ENCODE measurements around the gene KLHL36. TPM values are rescaled to one million over a fixed set of nuclear protein-coding genes. Genes with fewer than 3 reads are reported as not detected.

KLHL36 gene
- total and polyA plus RNA-seq, 10 donors = 17.8 to 93.6 (median 66.9) TPM

GRCh38 chr16:84609563-84610177, 38.6 kb upstream of the KLHL36 start:
- TF ChIP-seq POLR2AphosphoS5 (IDR thresholded peaks at IDR 0.05) (no peak), CTCF (IDR thresholded peaks at IDR 0.05 in 8 of 11, conservative IDR thresholded peaks at IDR 0.05 in 3 of 11) (no peak), POLR2A (IDR thresholded peaks at IDR 0.05) (no peak)
- peaks cover 80 to 100% (median 98%) of the 10 kb centered on the region in 6 donors for H3K4me1 ChIP-seq
- intact Hi-C loops (cut with DNase I; ENCODE audit: low total_unique reads) = loop anchor here (10.0 kb wide), 1 partner anchor 55 kb away; no protein-coding TSS in a partner anchor

GRCh38 chr16:84610376-84610775, 37.9 kb upstream of the KLHL36 start:
- peak overlapping the region in 1 of 8 donors; percentile 33 for H3K4me3 ChIP-seq
- peak overlapping the region; percentile 77 to 95 (median 89) for H3K27ac ChIP-seq
- intact Hi-C loops (cut with DNase I; ENCODE audit: low total_unique reads) = loop anchor here (10.0 kb wide), 1 partner anchor 56 kb away; no protein-coding TSS in a partner anchor
- no peaks in the 10 kb centered on the region for H3K27me3 ChIP-seq (replicated peaks in 1 of 7)
- peaks cover 0 to 11% (median 3%) of the 10 kb centered on the region in 8 donors for H3K9me3 ChIP-seq
- no peak for DNase-seq
- 81 to 89% (median 85%) methylated on average over 1 of the region's 1 CpG for WGBS, 5 donors
- H3K4me1 ChIP-seq = peaks cover 84 to 100% (median 98%) of the 10 kb centered on the region in 6 donors
- TF ChIP-seq POLR2A (IDR thresholded peaks at IDR 0.05) = no peak
- no peak for TF ChIP-seq POLR2AphosphoS5 (IDR thresholded peaks at IDR 0.05)
- TF ChIP-seq CTCF (IDR thresholded peaks at IDR 0.05 in 8 of 11, conservative IDR thresholded peaks at IDR 0.05 in 3 of 11) = no peak
- peaks cover 0 to 85% (median 9%) of the 10 kb centered on the region in 6 donors for H3K36me3 ChIP-seq

More at GRCh38 chr16:84609563-84610177, 38.6 kb upstream of the KLHL36 start:
- 41 to 55% (median 42%) methylated on average over 5 to 6 of the region's 6 CpGs for WGBS, 5 donors
- no peak for DNase-seq
- no peaks in the 10 kb centered on the region for H3K27me3 ChIP-seq (replicated peaks in 1 of 7)
- H3K27ac ChIP-seq = peak overlapping the region; percentile 77 to 95 (median 89)
- peaks cover 0 to 85% (median 9%) of the 10 kb centered on the region in 6 donors for H3K36me3 ChIP-seq
- H3K9me3 ChIP-seq = peaks cover 0 to 12% (median 3%) of the 10 kb centered on the region in 8 donors
- H3K4me3 ChIP-seq = peak overlapping the region in 1 of 8 donors; percentile 33

- Histone ChIP-seq H3K4me3 (no peak overlapping the region), H3K36me3 (peaks cover 0 to 85% (median 9%) of the 10 kb centered on the region in 6 donors), H3K27ac (peak overlapping the region in 7 of 8 donors; percentile 36 to 95 (median 93)), H3K27me3 (replicated peaks in 1 of 7) (no peaks in the 10 kb centered on the region), H3K4me1 (peaks cover 82 to 100% (median 98%) of the 10 kb centered on the region in 6 donors), H3K9me3 (peaks cover 0 to 7% (median 3%) of the 10 kb centered on the region in 8 donors)
- intact Hi-C loops (cut with DNase I; ENCODE audit: low total_unique reads) = loop anchor here (10.0 kb wide), 1 partner anchor 56 kb away; no protein-coding TSS in a partner anchor
- TF ChIP-seq CTCF (IDR thresholded peaks at IDR 0.05 in 8 of 11, conservative IDR thresholded peaks at IDR 0.05 in 3 of 11) = no peak
- TF ChIP-seq POLR2A (IDR thresholded peaks at IDR 0.05) = no peak
- TF ChIP-seq POLR2AphosphoS5 (IDR thresholded peaks at IDR 0.05) = no peak
- 45 to 83% (median 62%) methylated on average over 4 of the region's 4 CpGs for WGBS, 5 donors
- no peak for DNase-seq
Observed at GRCh38 chr16:84611041-84611440, 37.3 kb upstream of the KLHL36 start.

- no peaks in the 10 kb centered on the region for H3K27me3 ChIP-seq (replicated peaks in 1 of 7)
- 94 to 98% (median 95%) methylated on average over 7 of the region's 7 CpGs for WGBS, 5 donors
- peaks cover 0 to 7% (median 3%) of the 10 kb centered on the region in 8 donors for H3K9me3 ChIP-seq
- H3K4me3 ChIP-seq = no peak overlapping the region
- H3K4me1 ChIP-seq = peaks cover 70 to 98% (median 86%) of the 10 kb centered on the region in 6 donors
- DNase-seq = no peak
- peak overlapping the region in 3 of 8 donors; percentile 93 to 95 (median 94) for H3K27ac ChIP-seq
- intact Hi-C loops (cut with DNase I; ENCODE audit: low total_unique reads) = loop anchor here (10.0 kb wide), 1 partner anchor 58 kb away; no protein-coding TSS in a partner anchor
- no peak for TF ChIP-seq POLR2AphosphoS5 (IDR thresholded peaks at IDR 0.05)
- no peak for TF ChIP-seq POLR2A (IDR thresholded peaks at IDR 0.05)
- TF ChIP-seq CTCF (IDR thresholded peaks at IDR 0.05 in 8 of 11, conservative IDR thresholded peaks at IDR 0.05 in 3 of 11) = no peak
- peaks cover 0 to 73% (median 9%) of the 10 kb centered on the region in 6 donors for H3K36me3 ChIP-seq
Observed at GRCh38 chr16:84612686-84613085, 35.6 kb upstream of the KLHL36 start.

Measured in spleen (tissue), 11 donors.